RWPE2 (cell line): ENCODE data around the gene MXRA5.
"Not testable (repeated sequence)": the region's sequence is repeated elsewhere in the genome, so short reads cannot be mapped to it uniquely, and the experiment has no call there.

Experiments
- ATAC-seq: fragments of 200-7000 bp; cut with Tn5 transposase; 3 replicates; pipeline ENCODE4 v1.9.1; 2021; ENCODE audit warnings: low read depth
- DNase-seq: peaks from one replicate; pipeline ENCODE4 v3.0.0-alpha.2; 2020; ENCODE audit warnings: low spot score
- H3K27ac ChIP-seq: fragments of 450-650 bp; 2 replicates; pipeline ENCODE4 v1.5.1; 2017; ENCODE audit warnings: mild to moderate bottlenecking; ENCODE audit not compliant: poor library complexity, severe bottlenecking
- H3K27me3 ChIP-seq: fragments of 250-450 bp; sonication (Bioruptor Pico); 2 replicates; pipeline ENCODE4 v1.5.1; 2021; ENCODE audit warnings: mild to moderate bottlenecking, moderate library complexity; ENCODE audit not compliant: insufficient read depth, poor library complexity, severe bottlenecking
- H3K36me3 ChIP-seq: fragments of 250-450 bp; sonication (Bioruptor Pico); 2 replicates; pipeline ENCODE4 v1.5.1; 2020; ENCODE audit warnings: low read depth, mild to moderate bottlenecking, moderate library complexity
- H3K4me1 ChIP-seq: fragments of 250-450 bp; sonication (Bioruptor Pico); 2 replicates; pipeline ENCODE4 v1.5.1; 2021; ENCODE audit warnings: mild to moderate bottlenecking, moderate library complexity; ENCODE audit not compliant: insufficient read depth, poor library complexity, severe bottlenecking
- H3K4me3 ChIP-seq: fragments of 250-450 bp; sonication (Bioruptor Pico); 2 replicates; pipeline ENCODE4 v1.5.1; 2021; ENCODE audit warnings: mild to moderate bottlenecking, moderate library complexity; ENCODE audit not compliant: severe bottlenecking
- H3K9me3 ChIP-seq: fragments of 250-450 bp; sonication (Bioruptor Pico); 2 replicates; pipeline ENCODE4 v1.5.1; 2021; ENCODE audit warnings: mild to moderate bottlenecking, moderate library complexity; ENCODE audit not compliant: severe bottlenecking
- CTCF ChIP-seq: fragments of 450-650 bp; IDR thresholded peaks from one replicate; pipeline ENCODE4 v1.5.1; 2017; ENCODE audit warnings: mild to moderate bottlenecking, moderate library complexity; ENCODE audit not compliant: poor library complexity, severe bottlenecking

MXRA5 gene

GRCh38 chrX:3351276-3351675 is 4.8 kb upstream of the MXRA5 start:
- H3K9me3 ChIP-seq, result no peaks in the 10 kb centered on the region
- no peaks in the 10 kb centered on the region for H3K27me3 ChIP-seq
- ATAC-seq, result no peak
- TF ChIP-seq CTCF, result no peak
- H3K4me1 ChIP-seq, result no peaks in the 10 kb centered on the region
- no peak for DNase-seq
- H3K36me3 ChIP-seq, result no peaks in the 10 kb centered on the region
- no peak overlapping the region for H3K27ac ChIP-seq
- H3K4me3 ChIP-seq, result no peak overlapping the region

GRCh38 chrX:3348191-3348590 is 1.7 kb upstream of the MXRA5 start:
- H3K27ac ChIP-seq, result no peak overlapping the region
- no peak overlapping the region for H3K4me3 ChIP-seq
- H3K9me3 ChIP-seq, result no peaks in the 10 kb centered on the region
- TF ChIP-seq CTCF, result no peak
- no peak for DNase-seq
- no peaks in the 10 kb centered on the region for H3K36me3 ChIP-seq
- H3K27me3 ChIP-seq, result no peaks in the 10 kb centered on the region
- no peak for ATAC-seq
- no peaks in the 10 kb centered on the region for H3K4me1 ChIP-seq

- Histone ChIP-seq H3K4me1 (no peaks in the 10 kb centered on the region), H3K36me3 (no peaks in the 10 kb centered on the region), H3K9me3 (no peaks in the 10 kb centered on the region), H3K4me3 (peak overlapping the region; percentile 30), H3K27ac (no peak overlapping the region), H3K27me3 (no peaks in the 10 kb centered on the region)
- TF ChIP-seq CTCF, result no peak
- DNase-seq, result no peak
- ATAC-seq, result peak; percentile 72
Observed at GRCh38 chrX:3345281-3346191, 916 bp downstream of the MXRA5 start.

- not testable (repeated sequence) for H3K4me3 ChIP-seq, H3K9me3 ChIP-seq, H3K27ac ChIP-seq, H3K36me3 ChIP-seq, H3K27me3 ChIP-seq, DNase-seq, ATAC-seq, H3K4me1 ChIP-seq
Observed at GRCh38 chrX:3343569-3343968, 2.9 kb downstream of the MXRA5 start.

- no peak for DNase-seq
- H3K4me1 ChIP-seq, result no peaks in the 10 kb centered on the region
- no peaks in the 10 kb centered on the region for H3K36me3 ChIP-seq
- ATAC-seq, result no peak
- H3K27ac ChIP-seq, result no peak overlapping the region
- H3K4me3 ChIP-seq, result no peak overlapping the region
- TF ChIP-seq CTCF, result no peak
- H3K27me3 ChIP-seq, result no peaks in the 10 kb centered on the region
- no peaks in the 10 kb centered on the region for H3K9me3 ChIP-seq
Observed at GRCh38 chrX:3340016-3340415, 6.4 kb downstream of the MXRA5 start.
